HG02970 (cell line): ENCODE results near the gene ANXA8L1.
"Not testable (repeated sequence)": the region's sequence is repeated elsewhere in the genome, so short reads cannot be mapped to it uniquely, and the experiment has no call there.

ENCODE experiments used
- ATAC-seq: cut with Tn5 transposase; IDR thresholded peaks from one replicate; pipeline ENCODE4 v1.9.1; 2021; ENCODE audit warnings: mild to moderate bottlenecking, moderate library complexity, moderate number of reproducible peaks; ENCODE audit not compliant: unreplicated experiment, low FRiP score

ANXA8L1 gene, protein sequence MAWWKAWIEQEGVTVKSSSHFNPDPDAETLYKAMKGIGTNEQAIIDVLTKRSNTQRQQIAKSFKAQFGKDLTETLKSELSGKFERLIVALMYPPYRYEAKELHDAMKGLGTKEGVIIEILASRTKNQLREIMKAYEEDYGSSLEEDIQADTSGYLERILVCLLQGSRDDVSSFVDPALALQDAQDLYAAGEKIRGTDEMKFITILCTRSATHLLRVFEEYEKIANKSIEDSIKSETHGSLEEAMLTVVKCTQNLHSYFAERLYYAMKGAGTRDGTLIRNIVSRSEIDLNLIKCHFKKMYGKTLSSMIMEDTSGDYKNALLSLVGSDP

DNA sequence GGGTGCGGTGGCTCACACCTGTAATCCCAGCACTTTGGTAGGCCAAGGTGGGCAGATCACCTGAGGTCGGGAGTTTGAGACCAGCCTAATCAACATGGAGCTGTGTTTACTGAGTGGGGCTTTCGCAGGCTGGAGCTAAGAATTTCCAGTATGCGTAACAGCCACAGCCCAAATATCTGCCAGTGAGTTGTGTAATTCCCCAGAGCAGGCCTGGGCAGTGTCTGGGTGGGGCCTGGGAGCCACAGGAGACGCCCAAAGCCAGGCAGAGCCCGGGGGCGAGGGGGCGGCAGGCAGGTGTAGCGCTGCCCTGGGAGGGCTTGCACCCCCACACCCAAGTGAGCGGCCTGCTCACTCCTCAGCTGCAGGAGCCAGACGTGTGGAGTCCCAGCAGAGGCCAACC is at the start of gene ANXA8L1:
TSS of gene ANXA8L1 (plus strand) at position 371 of the 400 bp plus-strand sequence. CDS start 76 bp downstream, outside the sequence.
- not testable (repeated sequence) for ATAC-seq

DNA sequence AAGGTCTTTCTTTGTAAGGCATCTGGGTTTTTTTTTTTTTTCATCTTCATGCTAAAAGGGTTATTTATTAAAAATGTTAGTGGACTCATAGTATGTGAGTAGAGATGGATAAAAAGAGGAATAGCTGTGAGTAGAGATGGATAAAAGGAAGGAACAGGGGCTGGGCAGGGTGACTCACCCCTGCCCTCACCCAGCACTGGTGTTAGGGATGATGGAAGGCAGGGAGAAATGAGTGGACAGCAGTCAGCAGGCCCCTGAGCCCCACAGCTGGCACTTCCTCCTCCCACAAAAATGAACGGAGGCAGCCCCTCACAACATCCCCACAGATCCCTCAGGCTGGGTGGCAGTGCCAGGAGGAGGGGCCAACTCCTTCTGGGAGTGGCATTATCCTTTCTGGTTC is 49.5 kb upstream of the ANXA8L1 start:
- ATAC-seq = no peak

DNA sequence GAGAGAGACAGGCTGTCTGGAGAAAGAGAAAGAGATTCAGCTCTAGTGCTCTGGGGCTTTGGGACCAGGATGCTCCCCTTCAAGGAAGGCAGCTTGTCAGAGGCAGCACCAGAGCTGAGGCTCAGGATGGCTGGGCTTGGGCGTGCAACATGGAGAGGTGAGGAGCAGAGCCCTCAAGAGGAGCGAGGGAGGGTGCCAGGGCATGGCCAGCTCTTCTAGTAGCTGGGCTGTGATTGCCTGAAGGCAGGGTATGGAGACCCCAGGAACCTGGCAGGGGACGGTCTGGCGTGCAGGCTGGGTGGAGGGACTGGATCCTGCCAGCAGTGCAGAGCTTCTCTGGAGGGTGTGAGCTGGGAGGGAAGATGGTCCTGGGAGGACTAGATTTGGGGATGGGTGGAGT is 48.6 kb upstream of the ANXA8L1 start:
- no peak for ATAC-seq

DNA sequence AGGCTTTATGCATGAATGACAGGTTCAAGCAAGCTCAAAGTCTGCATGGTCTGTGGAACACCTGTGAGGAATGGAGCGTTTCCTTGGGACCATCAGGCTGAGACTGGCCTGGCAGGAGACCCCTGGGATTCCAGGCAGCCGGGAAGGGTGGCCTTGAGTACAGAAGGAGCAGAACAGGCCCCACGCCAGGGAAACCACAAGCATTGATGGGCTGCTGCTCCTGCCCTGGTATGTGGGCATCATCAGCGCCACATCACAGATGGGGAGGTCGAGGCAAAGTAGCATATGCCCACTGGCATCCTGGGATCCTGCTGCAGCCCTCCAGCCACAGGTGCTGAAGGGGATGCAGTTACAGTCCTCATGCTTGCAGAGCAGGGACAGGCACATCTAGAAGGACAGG is 47.9 kb upstream of the ANXA8L1 start:
- no peak for ATAC-seq

DNA sequence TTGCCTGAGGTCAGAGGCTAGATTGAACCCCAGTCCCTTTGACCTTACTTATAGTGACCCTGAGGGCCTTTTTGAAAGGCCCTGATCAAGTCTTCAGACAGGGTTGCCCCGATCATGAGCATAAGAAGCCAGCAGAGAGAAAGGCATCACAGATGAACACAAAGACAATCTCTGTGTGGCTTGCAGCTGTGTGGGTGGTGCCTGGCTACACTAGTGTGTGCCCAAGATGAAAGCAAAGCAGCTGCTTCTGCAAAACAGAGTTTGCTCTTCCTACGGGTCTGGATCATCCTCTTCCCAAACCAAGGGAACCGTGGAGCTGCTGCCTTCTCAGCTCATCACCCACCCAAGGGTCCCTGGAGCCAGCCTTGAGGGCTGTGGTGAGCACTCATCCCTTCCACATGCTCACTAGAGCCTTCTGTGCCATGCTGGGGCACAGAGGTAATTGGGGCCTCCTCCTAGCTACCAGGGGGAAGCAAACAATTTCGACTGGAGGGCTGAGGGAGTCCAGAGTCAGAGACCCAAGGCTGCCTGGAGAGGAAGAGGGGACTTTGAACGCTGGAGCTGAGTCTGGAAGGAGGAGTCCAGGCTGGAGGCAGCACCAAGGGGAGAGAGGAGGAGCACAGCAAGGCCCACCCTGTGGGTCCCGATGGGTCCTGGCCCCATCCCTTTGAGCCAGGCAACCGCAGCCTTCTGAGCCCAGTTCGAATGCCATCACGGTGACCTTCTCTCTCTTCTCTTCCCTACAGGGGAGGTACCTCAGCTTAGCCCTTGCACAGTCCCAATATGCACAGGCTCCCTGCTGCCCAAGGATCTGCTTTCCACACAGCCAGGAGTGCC is 46.5 kb upstream of the ANXA8L1 start:
- no peak for ATAC-seq

DNA sequence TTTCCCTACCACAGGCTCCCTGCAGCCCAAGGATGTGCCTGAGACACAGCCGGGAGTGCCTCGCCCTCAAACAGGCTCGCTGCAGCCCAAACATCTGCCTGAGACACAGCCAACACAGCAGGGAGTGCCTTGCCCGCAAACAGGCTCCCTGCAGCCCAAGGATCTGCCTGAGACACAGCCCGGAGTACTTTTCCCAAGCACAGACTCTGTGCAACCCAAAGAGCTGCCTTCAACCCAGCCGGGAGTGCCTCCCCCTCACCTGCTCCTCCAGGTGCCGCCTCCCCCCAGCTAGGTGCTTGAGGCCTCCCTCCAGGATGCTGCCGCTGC is 45.9 kb upstream of the ANXA8L1 start:
- no peak for ATAC-seq

DNA sequence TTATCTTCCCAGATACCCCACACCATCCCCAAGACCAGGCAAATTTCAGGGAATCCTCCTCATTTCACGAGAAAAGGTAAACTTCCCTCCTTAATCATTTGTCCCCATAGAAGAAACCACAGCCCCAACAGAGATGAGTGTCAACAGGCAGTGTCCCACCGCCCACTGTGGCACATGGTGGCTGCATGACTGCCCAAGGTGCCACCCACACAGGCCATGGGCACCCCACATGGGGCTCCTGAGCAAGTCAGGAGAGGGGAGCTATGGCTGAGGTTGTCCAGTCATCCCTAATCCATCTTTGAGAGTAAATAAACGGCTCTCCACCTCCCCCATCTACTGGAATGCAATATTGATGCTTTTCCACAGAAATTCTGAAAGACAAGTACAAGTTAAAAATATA is 44.7 kb upstream of the ANXA8L1 start:
- ATAC-seq = no peak

DNA sequence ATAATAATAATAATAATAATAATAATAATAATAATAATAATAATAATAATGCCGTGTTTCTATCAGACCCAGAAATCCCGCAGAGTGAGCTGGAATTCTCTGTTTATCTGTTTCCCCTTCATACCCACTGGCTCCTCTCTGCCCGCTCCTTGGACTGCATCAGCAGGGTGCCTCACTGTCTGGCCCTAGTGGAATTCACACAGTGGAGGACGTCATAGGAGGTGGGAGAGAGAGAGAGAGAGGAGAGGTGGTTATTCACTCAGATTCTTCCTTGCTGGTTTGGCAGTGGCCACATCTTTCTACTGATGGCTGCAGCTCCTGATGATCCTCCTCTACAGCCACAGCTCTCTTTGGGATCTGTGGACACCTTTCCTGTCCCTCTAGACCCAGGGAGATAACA is 10.1 kb upstream of the ANXA8L1 start:
- ATAC-seq = not testable (repeated sequence)

DNA sequence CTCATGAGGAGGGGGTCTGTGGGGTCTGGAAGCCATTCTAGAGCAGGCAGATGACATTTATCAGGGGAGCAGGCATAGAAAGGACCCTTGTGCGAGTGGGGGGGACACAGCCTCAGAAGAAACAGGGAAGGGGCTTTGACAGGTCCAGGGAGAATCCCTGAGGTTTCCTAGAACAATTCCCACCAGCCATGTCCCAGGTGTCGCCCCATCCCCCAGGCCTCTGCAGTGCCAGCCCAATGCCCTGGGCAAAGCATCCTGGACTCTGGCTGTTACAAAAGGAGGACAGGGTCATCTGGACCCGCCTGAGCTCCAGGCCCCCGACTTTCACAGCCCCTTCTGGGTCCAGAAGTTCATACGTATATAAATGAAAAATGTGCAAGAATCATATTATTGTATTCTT is 8.4 kb upstream of the ANXA8L1 start:
- not testable (repeated sequence) for ATAC-seq

DNA sequence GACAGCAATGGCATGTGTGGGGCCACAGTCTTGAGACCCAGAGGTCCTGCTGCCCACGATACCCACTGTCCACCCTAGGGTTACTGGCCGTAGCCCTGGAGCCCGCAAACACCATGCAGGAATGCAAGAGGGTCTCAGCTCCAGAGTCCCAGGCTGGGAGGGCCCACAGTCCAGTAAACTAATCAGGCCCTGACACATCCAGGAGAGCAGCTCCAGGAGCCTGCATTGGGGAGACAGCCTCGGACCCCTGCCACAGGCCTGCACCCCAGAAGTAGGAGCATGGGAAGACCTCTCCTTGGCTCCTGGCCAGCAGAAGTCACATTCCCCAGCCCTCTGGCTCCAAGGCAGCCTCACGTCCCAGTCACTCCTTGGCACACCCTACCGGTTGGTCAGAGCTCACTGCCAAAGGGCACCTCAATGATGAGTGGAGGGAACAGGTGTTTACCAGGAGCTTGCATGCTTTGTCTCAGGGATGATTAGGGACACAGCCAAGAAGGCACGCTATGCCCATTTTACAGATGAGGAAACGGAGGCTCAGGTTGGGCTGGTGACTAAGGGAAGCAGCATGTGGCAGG is 7.8 kb upstream of the ANXA8L1 start:
- ATAC-seq = not testable (repeated sequence)

DNA sequence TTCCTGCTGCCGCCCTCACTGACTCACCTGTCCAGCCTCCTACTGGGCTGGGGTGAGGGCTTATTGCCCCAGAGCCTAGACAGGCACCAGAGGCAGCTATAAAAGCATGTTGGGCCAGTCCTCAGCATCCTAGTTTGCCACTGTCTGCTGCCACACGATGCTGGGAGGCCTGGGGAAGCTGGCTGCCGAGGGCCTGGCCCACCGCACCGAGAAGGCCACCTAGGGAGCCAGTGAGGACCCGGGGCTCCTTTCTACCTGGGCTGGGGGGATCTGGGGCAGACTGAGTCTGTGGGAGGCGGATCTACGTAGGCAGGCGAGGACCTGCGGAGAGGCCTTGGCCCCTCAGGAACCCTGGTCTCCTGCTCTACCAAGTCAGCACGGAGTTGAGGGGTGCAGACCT is 6.6 kb upstream of the ANXA8L1 start:
- ATAC-seq = not testable (repeated sequence)

DNA sequence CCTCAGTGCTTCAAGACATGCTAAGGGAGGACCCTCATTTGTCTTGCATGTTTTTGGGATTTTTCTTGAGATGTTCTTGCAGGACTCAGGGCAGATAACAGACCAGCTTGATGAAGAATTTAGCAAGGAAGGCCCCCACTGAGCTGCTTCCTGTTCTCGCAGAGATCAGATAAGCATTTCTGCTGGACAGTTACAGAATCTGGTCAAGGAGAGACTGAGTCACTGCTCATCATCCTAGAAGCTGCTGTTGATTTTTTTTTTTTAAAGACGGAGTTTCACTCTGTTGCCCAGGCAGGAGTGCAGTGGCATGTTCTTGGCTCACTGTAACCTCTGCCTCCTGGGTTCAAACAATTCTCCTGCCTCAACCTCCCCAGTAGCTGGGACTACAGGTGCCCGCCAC is 1.2 kb upstream of the ANXA8L1 start:
- not testable (repeated sequence) for ATAC-seq

DNA sequence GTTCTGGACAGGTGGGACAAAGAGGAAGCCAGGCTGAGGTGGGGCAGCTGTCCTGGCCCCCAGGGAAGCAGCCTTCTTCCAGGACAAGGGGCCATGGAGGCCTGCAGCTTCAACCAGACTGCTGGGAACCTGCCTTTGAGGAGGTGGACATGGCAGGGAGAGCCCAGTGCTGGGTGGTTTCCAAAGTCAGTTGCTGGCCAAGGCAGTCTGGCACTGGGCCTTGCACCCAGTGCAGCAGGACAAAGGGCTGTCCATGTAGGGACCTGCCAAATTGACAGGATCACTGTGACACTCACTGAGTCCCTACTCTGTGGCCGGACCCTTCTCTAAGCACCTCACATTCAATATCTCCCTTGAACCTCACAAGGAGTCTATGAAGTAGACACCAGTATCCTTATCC is 1.4 kb downstream of the ANXA8L1 start:
- not testable (repeated sequence) for ATAC-seq

DNA sequence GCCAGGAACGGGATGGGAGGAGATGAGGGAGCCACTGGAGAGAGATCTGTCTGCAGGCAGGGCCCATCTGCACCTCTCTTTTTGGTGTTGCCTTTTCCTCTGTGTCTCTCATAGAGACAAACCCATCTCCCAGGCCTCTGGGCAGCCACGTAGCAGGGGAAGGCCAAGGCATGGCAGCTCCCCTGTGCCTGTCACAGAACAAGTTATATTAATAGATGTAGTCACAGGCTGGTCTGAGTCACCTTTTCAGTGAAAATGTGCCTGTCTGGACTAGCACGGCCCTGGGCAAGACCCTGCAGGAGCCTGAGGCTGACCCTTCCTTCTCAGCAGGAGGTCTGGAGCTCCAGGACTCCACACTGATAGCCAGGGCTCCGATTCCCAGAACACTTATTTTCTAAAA is 2.1 kb downstream of the ANXA8L1 start:
- not testable (repeated sequence) for ATAC-seq

DNA sequence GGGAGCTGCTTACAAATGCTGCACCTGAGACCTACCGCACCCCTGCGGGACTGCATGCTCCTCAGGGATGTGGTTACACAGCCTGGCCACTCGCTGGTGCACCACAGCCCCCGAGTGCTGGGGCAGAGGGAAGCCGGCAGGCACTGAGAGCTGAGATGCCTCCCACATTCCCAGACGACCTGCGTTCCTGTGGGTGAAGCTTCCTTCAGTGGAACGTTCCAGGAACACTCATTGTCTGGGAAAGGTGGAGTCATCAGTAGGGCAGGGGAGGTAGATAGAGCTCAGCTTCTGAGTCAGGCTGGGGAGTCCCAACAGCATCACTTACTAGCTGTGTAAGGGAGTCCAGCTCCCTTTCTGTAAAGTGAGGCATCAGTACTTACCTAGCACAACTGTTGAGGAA is 2.5 kb downstream of the ANXA8L1 start:
- ATAC-seq = not testable (repeated sequence)

DNA sequence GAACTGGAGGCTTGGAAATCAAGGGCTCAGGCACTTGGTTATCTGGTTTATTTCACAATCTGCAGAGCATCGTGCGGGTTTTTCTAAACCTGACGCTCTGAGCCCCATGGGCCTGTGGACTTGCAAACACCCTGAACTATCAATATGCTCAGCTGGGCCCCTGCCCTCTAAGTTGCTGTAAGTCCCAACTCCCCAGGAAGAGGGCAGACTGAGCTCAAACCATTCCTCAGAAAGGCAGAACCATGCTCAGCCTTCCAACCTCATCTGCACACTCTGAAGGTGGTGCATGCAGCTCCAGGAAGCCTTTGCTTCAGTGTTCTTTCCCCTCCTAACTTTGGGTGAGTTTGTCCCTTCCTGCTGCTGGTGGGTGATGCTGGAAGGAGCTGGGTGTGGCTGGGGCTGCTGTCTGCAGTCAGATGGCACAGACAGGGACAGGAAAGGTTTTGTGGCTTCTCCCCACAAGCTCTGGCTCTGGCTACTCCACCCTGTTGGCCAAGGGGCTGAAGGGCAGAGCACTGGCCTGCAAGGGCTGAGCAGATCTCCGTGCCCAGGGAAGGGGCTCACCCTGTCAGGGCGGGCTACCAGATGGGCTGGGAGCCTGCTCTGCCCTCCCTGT is 3.8 kb downstream of the ANXA8L1 start:
- not testable (repeated sequence) for ATAC-seq

DNA sequence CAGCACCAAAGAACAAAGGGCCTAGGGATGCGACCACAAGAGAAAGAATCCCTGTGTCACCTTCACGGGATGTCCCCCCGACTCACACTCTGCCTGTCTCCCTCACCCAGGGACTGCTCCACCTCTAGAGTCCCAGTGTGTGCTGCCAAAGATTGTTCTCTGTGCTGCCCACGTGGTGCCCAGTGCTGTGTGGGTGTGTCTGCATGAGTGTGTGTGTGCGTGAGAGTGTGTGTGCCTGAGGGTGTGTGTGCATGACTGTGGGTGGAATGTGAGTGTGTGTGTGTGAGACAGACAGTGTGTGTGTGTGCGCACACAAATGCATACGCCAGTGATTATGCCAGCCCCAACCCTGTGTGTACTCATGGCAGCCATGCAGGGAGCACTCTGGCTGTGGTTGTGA is 10.3 kb downstream of the ANXA8L1 start:
- ATAC-seq = not testable (repeated sequence)

DNA sequence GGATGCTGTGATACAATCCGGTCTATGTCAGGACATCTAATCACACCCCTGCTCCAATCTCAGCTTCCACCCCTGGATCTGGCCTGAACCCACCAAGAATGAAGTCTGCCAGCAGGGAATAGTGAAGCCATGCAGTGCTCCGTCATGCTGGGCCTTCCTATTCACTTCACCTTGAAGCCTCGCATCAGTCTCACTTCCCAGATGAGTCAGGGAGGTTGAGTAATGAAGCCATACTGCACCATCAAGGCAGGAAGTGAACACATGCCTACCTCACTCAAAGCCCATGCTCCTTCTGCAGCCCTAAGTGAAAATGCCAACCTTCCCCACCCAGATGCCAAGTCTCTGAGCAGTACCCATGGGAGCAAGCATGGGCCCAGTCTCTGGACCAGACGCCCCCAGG is 11.1 kb downstream of the ANXA8L1 start:
- ATAC-seq = not testable (repeated sequence)

DNA sequence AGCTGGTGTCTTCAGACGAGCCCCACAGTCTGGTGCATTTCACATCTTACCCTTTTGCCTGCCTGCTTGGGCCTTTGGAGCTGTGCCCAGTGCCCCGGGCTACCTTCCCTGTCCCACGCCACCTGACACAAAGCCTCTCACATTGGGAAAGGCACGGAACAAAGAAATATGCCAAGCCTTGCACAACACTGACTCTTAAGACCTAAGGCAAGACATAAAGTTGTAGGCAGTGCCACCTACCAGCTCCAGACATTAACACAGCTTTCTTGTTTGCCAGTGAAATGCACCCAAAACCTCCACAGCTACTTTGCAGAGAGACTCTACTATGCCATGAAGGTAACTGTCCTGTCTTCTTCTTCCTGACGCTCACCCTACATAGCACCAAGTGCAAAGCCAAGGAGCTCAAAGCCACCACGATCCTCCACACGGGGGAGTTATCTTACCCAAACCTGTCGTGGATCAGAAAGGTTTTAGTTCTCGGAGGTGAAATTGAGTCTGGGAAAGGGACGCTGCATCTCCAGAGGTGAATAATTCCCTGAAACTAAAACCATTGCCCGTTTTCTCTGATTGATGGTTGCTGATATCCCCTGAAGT is 11.8 kb downstream of the ANXA8L1 start:
- ATAC-seq = not testable (repeated sequence)

DNA sequence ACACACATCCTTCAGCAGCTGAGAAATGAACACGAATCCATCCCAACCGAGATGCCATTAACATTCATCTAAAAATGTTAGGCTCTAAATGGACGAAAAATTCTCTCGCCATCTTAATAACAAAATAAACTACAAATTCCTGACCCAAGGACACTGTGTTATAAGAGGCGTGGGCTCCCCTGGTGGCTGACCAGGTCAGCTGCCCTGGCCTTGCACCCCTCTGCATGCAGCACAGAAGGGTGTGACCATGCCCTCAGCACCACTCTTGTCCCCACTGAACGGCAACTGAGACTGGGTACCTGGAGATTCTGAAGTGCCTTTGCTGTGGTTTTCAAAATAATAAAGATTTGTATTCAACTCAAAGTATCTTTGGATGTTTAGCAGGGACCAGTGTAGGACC is 15.8 kb downstream of the ANXA8L1 start:
- ATAC-seq = not testable (repeated sequence)
